HCT116 (cell line): ENCODE results near the gene LHPP. TPM values are rescaled to one million over a fixed set of nuclear protein-coding genes. Genes with fewer than 3 reads are reported as not detected.

Source experiments
- ATAC-seq: fragments of 200-7000 bp; cut with Tn5 transposase; 2 replicates; pipeline ENCODE4 v1.9.1; 2020; ENCODE audit warnings: mild to moderate bottlenecking, moderate library complexity
- BruUV-seq: library from RNA; stranded (reverse); fragments of 400-500 nt; replicated peaks from 2 replicates; lab custom pipeline; 2021; lab: Mats Ljungman, UMichigan
- CTCF ChIA-PET: fragments of 300-600 bp; sonication (Branson Sonifier 250); formaldehyde crosslinking; loops from one replicate; lab custom pipeline; 2021; ENCODE audit warnings: antibody characterized with exemption; lab: Charles Lee
- POLR2A ChIA-PET: fragments of 300-600, 350-600 bp; sonication (Branson Sonifier 250); formaldehyde crosslinking; loops from one replicate; lab custom pipeline; 2021; ENCODE audit warnings: antibody characterized with exemption; lab: Charles Lee
- RAD21 ChIA-PET, 2 experiments: fragments of 300-600 bp; sonication (Branson Sonifier 250); formaldehyde crosslinking; loops; one replicate each; lab custom pipeline; 2023; ENCODE audit warnings: low total read pairs in 2 of 2; ENCODE audit not compliant: uncharacterized antibody in 2 of 2, unreplicated experiment in 2 of 2, low non-redundant PET in 1 of 2; lab: Charles Lee
- DNase-seq: peaks from one replicate; pipeline ENCODE4 v3.0.0-alpha.2; 2010; ENCODE audit warnings: low read depth, low spot score
- H2AFZ ChIP-seq: fragments of 200-600 bp; shearing (Covaris generic), sonication (generic); 2 replicates; pipeline ENCODE4 v1.6.1; 2017; ENCODE audit warnings: low read depth, mixed run types, mixed read lengths, antibody characterized with exemption, low read length; ENCODE audit not compliant: poor library complexity, severe bottlenecking
- H3K27ac ChIP-seq: 2 replicates; pipeline ENCODE4 v1.5.1; 2012; ENCODE audit warnings: low read depth, low read length
- H3K27me3 ChIP-seq: fragments of 200-600 bp; sonication (generic); 2 replicates; pipeline ENCODE4 v1.6.1; 2016; ENCODE audit warnings: mixed run types, low read length, mixed read lengths; ENCODE audit not compliant: insufficient read depth
- H3K36me3 ChIP-seq, 2 experiments: fragments of 200-500 bp in 1 of 2; fragments of 200-600 bp in 1 of 2; sonication (Bioruptor generic) in 1 of 2; sonication (generic) in 1 of 2; 2 replicates each; pipeline versions ENCODE4 v1.5.1 to v1.6.1; 2014 to 2016; ENCODE audit warnings: low read length in 2 of 2, inconsistent platforms in 1 of 2, mixed read lengths in 1 of 2, mixed run types in 1 of 2; ENCODE audit not compliant: insufficient read depth in 2 of 2, control insufficient read depth in 1 of 2
- H3K4me1 ChIP-seq, 2 experiments: fragments of 200-600 bp in 1 of 2; sonication (generic) in 1 of 2; 2 replicates each; pipeline versions ENCODE4 v1.5.1 to v1.6.1; 2012 to 2017; ENCODE audit warnings: low read length in 2 of 2, inconsistent platforms in 1 of 2, mild to moderate bottlenecking in 1 of 2, mixed read lengths in 1 of 2, mixed run types in 1 of 2, moderate library complexity in 1 of 2; ENCODE audit not compliant: insufficient read depth in 2 of 2, control insufficient read depth in 1 of 2
- H3K4me2 ChIP-seq: fragments of 200-600 bp; sonication (generic); 2 replicates; pipeline ENCODE4 v1.6.1; 2017; ENCODE audit warnings: mixed run types, low read length, mixed read lengths
- H3K4me3 ChIP-seq, 2 experiments: fragments of 200-600 bp in 1 of 2; sonication (generic) in 1 of 2; replicated peaks in 1 of 2; 2 replicates each; pipeline ENCODE4 v1.5.1; 2011 to 2016; ENCODE audit warnings: low read length in 2 of 2, control low read depth in 1 of 2, low read depth in 1 of 2, mild to moderate bottlenecking in 1 of 2, mixed read lengths in 1 of 2, mixed run types in 1 of 2
- H3K79me2 ChIP-seq: fragments of 200-600 bp; sonication (generic); 2 replicates; pipeline ENCODE4 v1.6.1; 2017; ENCODE audit warnings: mild to moderate bottlenecking, mixed run types, low read length, moderate library complexity, mixed read lengths; ENCODE audit not compliant: insufficient read depth
- H3K9ac ChIP-seq: fragments of 200-600 bp; sonication (generic); 2 replicates; pipeline ENCODE4 v1.6.1; 2016; ENCODE audit warnings: low read length, mixed read lengths
- H3K9me2 ChIP-seq: fragments of 200-600 bp; sonication (generic), shearing (Covaris generic); 2 replicates; pipeline ENCODE4 v1.6.1; 2017; ENCODE audit warnings: mixed run types, mild to moderate bottlenecking, moderate library complexity; ENCODE audit not compliant: insufficient read depth
- H3K9me3 ChIP-seq, 2 experiments: fragments of 200-500 bp in 1 of 2; fragments of 200-600 bp in 1 of 2; sonication (Bioruptor generic) in 1 of 2; sonication (generic) in 1 of 2; 2 replicates each; pipeline ENCODE4 v1.6.1; 2014 to 2017; ENCODE audit warnings: low read length in 2 of 2, mixed read lengths in 2 of 2, inconsistent platforms in 1 of 2, low read depth in 1 of 2, mild to moderate bottlenecking in 1 of 2, mixed run types in 1 of 2, moderate library complexity in 1 of 2; ENCODE audit not compliant: control insufficient read depth in 1 of 2, insufficient read depth in 1 of 2
- H4K20me1 ChIP-seq: fragments of 200-600 bp; sonication (generic), shearing (Covaris generic); 2 replicates; pipeline ENCODE4 v1.6.1; 2017; ENCODE audit warnings: mixed run types, mild to moderate bottlenecking, moderate library complexity; ENCODE audit not compliant: insufficient read depth
- CBX3 ChIP-seq: IDR thresholded peaks from 2 replicates; pipeline ENCODE4 v1.6.1; 2012; ENCODE audit warnings: low read depth
- CEBPB ChIP-seq: IDR thresholded peaks from 2 replicates; pipeline ENCODE4 v1.6.1; 2012; ENCODE audit warnings: low read depth
- FOSL1 ChIP-seq: IDR thresholded peaks from 2 replicates; pipeline ENCODE4 v1.6.1; 2012; ENCODE audit warnings: low read depth
- SP1 ChIP-seq: IDR thresholded peaks from 2 replicates; pipeline ENCODE4 v1.6.1; 2012; ENCODE audit warnings: low read depth
- SRF ChIP-seq: IDR thresholded peaks from 2 replicates; pipeline ENCODE4 v1.6.1; 2012; ENCODE audit warnings: low read depth
- YY1 ChIP-seq: IDR thresholded peaks from 2 replicates; pipeline ENCODE4 v1.6.1; 2011; ENCODE audit warnings: low read length, low read depth, moderate library complexity, mild to moderate bottlenecking; ENCODE audit not compliant: insufficient replicate concordance; ENCODE audit errors: extremely low read depth
- intact Hi-C: fragments of 100-400 bp; cut with micrococcal nuclease; formaldehyde crosslinking; loops from 2 replicates; pipeline ENCODE4 v1.10.0; 2022
- total RNA-seq: library from RNA; stranded (reverse); gene quantifications from one replicate; pipeline ENCODE4 v1.2.1, GENCODE V29; 2021; ENCODE audit not compliant: unreplicated experiment
- TF ChIP-seq, protein P1 (sequence below), 3 experiments: fragments of 200-600 bp in 1 of 3; sonication (generic) in 1 of 3; IDR thresholded peaks in 2 of 3; conservative IDR thresholded peaks in 1 of 3; 2 replicates each; pipeline ENCODE4 v1.5.1; 2012 to 2017; ENCODE audit warnings: low read depth in 2 of 3, low read length in 2 of 3, antibody characterized with exemption in 1 of 3, borderline replicate concordance in 1 of 3, control low read depth in 1 of 3, mild to moderate bottlenecking in 1 of 3, mixed read lengths in 1 of 3, mixed run types in 1 of 3, moderate library complexity in 1 of 3; ENCODE audit not compliant: insufficient read depth in 1 of 3
- TF ChIP-seq, protein P2 (sequence below): IDR thresholded peaks from 2 replicates; pipeline ENCODE4 v1.6.1; 2012

The LHPP gene
- total RNA-seq, 1 experiment from 2014 or later: 45.8 TPM

DNA sequence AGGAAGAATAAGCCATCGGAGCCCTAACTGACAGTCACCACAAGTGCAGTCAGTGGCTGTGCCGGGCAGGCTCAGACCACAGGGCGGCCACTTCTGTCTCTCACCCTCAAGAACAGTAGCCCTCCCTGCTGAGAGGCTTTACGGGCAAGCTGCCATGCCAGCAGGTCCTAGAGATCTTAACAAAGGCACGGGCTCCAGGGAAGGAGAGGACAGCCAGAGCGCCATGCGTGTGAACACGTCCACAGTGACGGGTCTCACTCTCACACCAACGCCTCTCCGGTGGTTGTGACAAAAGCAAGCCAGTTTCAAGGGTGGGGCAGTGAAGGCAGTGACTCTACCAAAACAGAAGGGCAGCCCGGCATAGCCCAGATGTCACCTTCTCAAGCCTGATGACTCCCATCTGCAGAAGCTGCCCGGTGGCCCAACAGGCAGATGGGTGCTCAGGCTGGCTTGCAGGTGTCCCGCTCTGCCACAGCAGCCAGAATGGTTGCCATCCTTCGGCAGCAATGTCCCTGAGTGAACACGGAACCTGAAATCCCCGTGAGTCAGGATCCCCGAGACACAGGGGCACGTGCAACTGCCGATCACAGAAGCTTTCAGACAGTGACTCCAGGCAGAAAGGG is 180.6 kb downstream of the LHPP start:
- BruUV-seq: no TSS peak
- DNase-seq (no peak), ATAC-seq (no peak)
- H3K4me1 ChIP-seq: peaks cover 0 to 8% of the 10 kb centered on the region in 2 experiments; a peak in 2 of 4 replicates
- H3K27me3 ChIP-seq: no peaks in the 10 kb centered on the region
- no peaks in the 10 kb centered on the region for H3K79me2 ChIP-seq
- H2AFZ ChIP-seq: no peak overlapping the region
- TF ChIP-seq CEBPB (no peak), SRF (no peak), YY1 (no peak)
- intact Hi-C loops: no loop called here
- no peak overlapping the region for H3K4me3 ChIP-seq
- H3K9me3 ChIP-seq: no peaks in the 10 kb centered on the region
- ChIA-PET POLR2A (no interaction called here), CTCF (interaction anchor here (0.9 kb wide), 1 partner anchor 99 kb away, joined by 4 read pairs; no protein-coding TSS in a partner anchor), RAD21 (no interaction called here)
- no peak overlapping the region for H3K4me2 ChIP-seq
- no peaks in the 10 kb centered on the region for H3K36me3 ChIP-seq
- H4K20me1 ChIP-seq: no peaks in the 10 kb centered on the region
- no peak overlapping the region for H3K9ac ChIP-seq
- H3K9me2 ChIP-seq: no peaks in the 10 kb centered on the region
- no peak overlapping the region for H3K27ac ChIP-seq

DNA sequence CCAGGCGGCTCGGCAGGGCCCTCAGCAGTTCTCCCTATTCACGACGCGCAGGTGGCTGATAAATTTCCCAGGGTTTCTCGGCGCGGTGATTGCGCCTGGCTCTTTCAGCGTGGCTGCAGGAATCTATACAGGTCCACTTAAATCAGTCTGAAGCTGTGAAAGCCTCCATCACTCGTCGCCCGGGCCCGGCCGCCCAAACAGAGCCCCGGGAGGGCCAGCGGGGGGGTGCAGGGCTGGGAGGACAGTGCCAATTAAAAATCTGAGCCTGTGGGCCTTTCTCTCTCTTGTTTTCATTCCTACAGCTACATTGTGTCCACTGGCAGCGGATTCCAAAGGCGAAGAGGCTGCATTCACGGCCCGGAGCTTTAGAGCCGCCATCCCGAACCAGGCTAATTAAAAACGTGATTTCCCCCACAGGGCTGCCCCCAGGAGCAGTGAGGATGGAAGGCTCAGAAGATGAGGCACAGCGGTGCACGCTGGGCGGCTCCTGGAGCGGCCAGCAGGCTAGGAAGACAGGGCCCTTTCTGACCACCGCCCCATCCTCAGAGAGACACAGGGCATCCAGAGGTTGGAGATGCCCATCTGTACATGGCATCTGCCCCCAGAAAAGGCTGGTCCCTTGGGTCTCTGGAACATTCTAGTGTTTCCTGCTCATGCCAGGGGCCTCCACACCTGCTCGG is 181.8 kb downstream of the LHPP start:
- Histone ChIP-seq H3K27me3 (no peaks in the 10 kb centered on the region), H3K9ac (no peak overlapping the region), H3K4me3 (no peak overlapping the region), H3K36me3 (no peaks in the 10 kb centered on the region), H3K9me2 (no peaks in the 10 kb centered on the region), H4K20me1 (no peaks in the 10 kb centered on the region), H3K27ac (no peak overlapping the region), H2AFZ (no peak overlapping the region), H3K4me2 (no peak overlapping the region), H3K4me1 (peaks cover 6 to 20% of the 10 kb centered on the region in 2 experiments; a peak in 3 of 4 replicates), H3K79me2 (no peaks in the 10 kb centered on the region), H3K9me3 (no peaks in the 10 kb centered on the region)
- POLR2A ChIA-PET: no interaction called here
- DNase-seq (no peak), ATAC-seq (no peak)
- CTCF ChIA-PET: interaction anchor here (0.9 kb wide), 1 partner anchor 98 kb away, joined by 4 read pairs; no protein-coding TSS in a partner anchor
- TF ChIP-seq, protein P1, sequence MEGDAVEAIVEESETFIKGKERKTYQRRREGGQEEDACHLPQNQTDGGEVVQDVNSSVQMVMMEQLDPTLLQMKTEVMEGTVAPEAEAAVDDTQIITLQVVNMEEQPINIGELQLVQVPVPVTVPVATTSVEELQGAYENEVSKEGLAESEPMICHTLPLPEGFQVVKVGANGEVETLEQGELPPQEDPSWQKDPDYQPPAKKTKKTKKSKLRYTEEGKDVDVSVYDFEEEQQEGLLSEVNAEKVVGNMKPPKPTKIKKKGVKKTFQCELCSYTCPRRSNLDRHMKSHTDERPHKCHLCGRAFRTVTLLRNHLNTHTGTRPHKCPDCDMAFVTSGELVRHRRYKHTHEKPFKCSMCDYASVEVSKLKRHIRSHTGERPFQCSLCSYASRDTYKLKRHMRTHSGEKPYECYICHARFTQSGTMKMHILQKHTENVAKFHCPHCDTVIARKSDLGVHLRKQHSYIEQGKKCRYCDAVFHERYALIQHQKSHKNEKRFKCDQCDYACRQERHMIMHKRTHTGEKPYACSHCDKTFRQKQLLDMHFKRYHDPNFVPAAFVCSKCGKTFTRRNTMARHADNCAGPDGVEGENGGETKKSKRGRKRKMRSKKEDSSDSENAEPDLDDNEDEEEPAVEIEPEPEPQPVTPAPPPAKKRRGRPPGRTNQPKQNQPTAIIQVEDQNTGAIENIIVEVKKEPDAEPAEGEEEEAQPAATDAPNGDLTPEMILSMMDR (IDR thresholded peaks at IDR 0.05 in 2 of 3, conservative IDR thresholded peaks at IDR 0.05 in 1 of 3; ENCODE audit: borderline replicate concordance in 1 of 3, insufficient read depth in 1 of 3, low read depth in 2 of 3, low read length in 2 of 3): no peak
- no peak for TF ChIP-seq SP1
- TF ChIP-seq, protein P2, sequence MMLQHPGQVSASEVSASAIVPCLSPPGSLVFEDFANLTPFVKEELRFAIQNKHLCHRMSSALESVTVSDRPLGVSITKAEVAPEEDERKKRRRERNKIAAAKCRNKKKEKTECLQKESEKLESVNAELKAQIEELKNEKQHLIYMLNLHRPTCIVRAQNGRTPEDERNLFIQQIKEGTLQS: no peak
- TF ChIP-seq FOSL1: no peak
- TF ChIP-seq CBX3: no peak
- intact Hi-C loops: no loop called here
- no TSS peak for BruUV-seq
- RAD21 ChIA-PET: no interaction called here
